HEK293 (cell line): ENCODE results near the gene DOCK7.

Source experiments
- CTCF ChIA-PET: fragments of 350-600 bp; formaldehyde crosslinking; extraction: SDS; loops from one replicate; lab custom pipeline; 2021; ENCODE audit warnings: antibody characterized with exemption; lab: Yijun Ruan, JAX
- POLR2A ChIA-PET: fragments of 300-600 bp; formaldehyde crosslinking; extraction: SDS; loops from one replicate; lab custom pipeline; 2020; ENCODE audit warnings: antibody characterized with exemption, inconsistent platforms; lab: Yijun Ruan, JAX
- H3K27ac ChIP-seq: fragments of 200-500 bp; sonication (Bioruptor generic); 2 replicates; pipeline ENCODE4 v1.5.1; 2014; ENCODE audit warnings: low read depth, low read length, control low read depth, inconsistent platforms; ENCODE audit errors: extremely low read depth
- H3K36me3 ChIP-seq, 2 experiments: fragments of 200-500 bp in 1 of 2; sonication (Bioruptor generic) in 1 of 2; 1 replicate in 1 of 2; 2 replicates in 1 of 2; pipeline ENCODE4 v1.5.1; 2014 to 2017; ENCODE audit warnings: inconsistent platforms in 2 of 2, low read length in 2 of 2; ENCODE audit not compliant: control insufficient read depth in 2 of 2, insufficient read depth in 1 of 2
- H3K4me1 ChIP-seq: fragments of 200-500 bp; sonication (Bioruptor generic); 2 replicates; pipeline ENCODE4 v1.5.1; 2014; ENCODE audit warnings: mild to moderate bottlenecking, low read length, inconsistent platforms; ENCODE audit not compliant: control insufficient read depth, insufficient read depth
- H3K4me3 ChIP-seq: 2 replicates; pipeline ENCODE4 v1.5.1; 2011; ENCODE audit warnings: low read depth, mild to moderate bottlenecking, control low read depth, low read length, moderate library complexity
- H3K9me3 ChIP-seq: fragments of 200-500 bp; sonication (Bioruptor generic); 2 replicates; pipeline ENCODE4 v1.5.1; 2014; ENCODE audit warnings: low read depth, low read length, inconsistent platforms; ENCODE audit not compliant: control insufficient read depth, insufficient read depth
- FEZF1 ChIP-seq: fragments of 450-650 bp; formaldehyde crosslinking; IDR thresholded peaks from 2 replicates; pipeline ENCODE4 v1.5.1; 2016; ENCODE audit warnings: missing biosample characterization, missing genetic modification characterization
- HOXC10 ChIP-seq: sonication (generic); formaldehyde crosslinking; IDR thresholded peaks from 2 replicates; pipeline ENCODE4 v1.8.1; 2023; ENCODE audit warnings: mild to moderate bottlenecking, missing genetic modification reagents
- HOXD13 ChIP-seq: sonication (generic); formaldehyde crosslinking; IDR thresholded peaks from 2 replicates; pipeline ENCODE4 v1.8.0; 2022; ENCODE audit warnings: missing genetic modification reagents, borderline replicate concordance
- RBAK ChIP-seq: fragments of 450-650 bp; formaldehyde crosslinking; IDR thresholded peaks from 2 replicates; pipeline ENCODE4 v1.5.1; 2016; ENCODE audit warnings: missing biosample characterization, missing genetic modification characterization
- REPIN1 ChIP-seq: fragments of 450-650 bp; formaldehyde crosslinking; IDR thresholded peaks from 2 replicates; pipeline ENCODE4 v1.5.1; 2017; ENCODE audit warnings: missing biosample characterization, missing genetic modification characterization, low read depth
- TCF7L2 ChIP-seq: IDR thresholded peaks from 2 replicates; pipeline ENCODE4 v1.6.1; 2011; ENCODE audit warnings: low read depth, mild to moderate bottlenecking, inconsistent platforms, low read length, moderate library complexity, borderline replicate concordance
- YY1 ChIP-seq: fragments of 450-650 bp; formaldehyde crosslinking; IDR thresholded peaks from 2 replicates; pipeline ENCODE4 v1.5.1; 2018; ENCODE audit warnings: missing biosample characterization, missing genetic modification characterization
- ZNF112 ChIP-seq: fragments of 450-650 bp; formaldehyde crosslinking; IDR thresholded peaks from 2 replicates; pipeline ENCODE4 v1.5.0; 2017; ENCODE audit warnings: missing biosample characterization, missing genetic modification characterization
- ZNF140 ChIP-seq: fragments of 450-650 bp; formaldehyde crosslinking; IDR thresholded peaks from 2 replicates; pipeline ENCODE4 v1.5.1; 2016; ENCODE audit warnings: missing biosample characterization, missing genetic modification characterization
- ZNF169 ChIP-seq: fragments of 450-650 bp; formaldehyde crosslinking; IDR thresholded peaks from 2 replicates; pipeline ENCODE4 v1.5.1; 2016; ENCODE audit warnings: missing biosample characterization, missing genetic modification characterization
- ZNF174 ChIP-seq: fragments of 450-650 bp; formaldehyde crosslinking; IDR thresholded peaks from 2 replicates; pipeline ENCODE4 v1.5.0; 2017; ENCODE audit warnings: missing biosample characterization, mild to moderate bottlenecking, missing genetic modification characterization
- ZNF223 ChIP-seq: fragments of 450-650 bp; formaldehyde crosslinking; IDR thresholded peaks from 2 replicates; pipeline ENCODE4 v1.5.1; 2016; ENCODE audit warnings: missing biosample characterization, missing genetic modification characterization
- ZNF48 ChIP-seq: fragments of 450-650 bp; formaldehyde crosslinking; IDR thresholded peaks from 2 replicates; pipeline ENCODE4 v1.5.1; 2016; ENCODE audit warnings: missing biosample characterization, missing genetic modification characterization
- ZNF555 ChIP-seq: fragments of 450-650 bp; formaldehyde crosslinking; conservative IDR thresholded peaks from 2 replicates; pipeline ENCODE4 v1.5.1; 2017; ENCODE audit warnings: missing biosample characterization, mild to moderate bottlenecking, missing genetic modification characterization, inconsistent platforms
- ZNF560 ChIP-seq: fragments of 450-650 bp; formaldehyde crosslinking; IDR thresholded peaks from 2 replicates; pipeline ENCODE4 v1.5.1; 2017; ENCODE audit warnings: missing biosample characterization, missing genetic modification characterization, borderline replicate concordance
- ZNF561 ChIP-seq: fragments of 450-650 bp; IDR thresholded peaks from 2 replicates; pipeline ENCODE4 v1.5.1; 2018; ENCODE audit warnings: missing biosample characterization, missing genetic modification characterization, borderline replicate concordance
- ZNF660 ChIP-seq: fragments of 450-650 bp; IDR thresholded peaks from 2 replicates; pipeline ENCODE4 v1.5.1; 2018; ENCODE audit warnings: missing biosample characterization, mild to moderate bottlenecking, missing genetic modification characterization
- ZNF76 ChIP-seq: fragments of 450-650 bp; formaldehyde crosslinking; IDR thresholded peaks from 2 replicates; pipeline ENCODE4; 2016; ENCODE audit warnings: low read depth, missing biosample characterization, missing genetic modification characterization, borderline replicate concordance
- ZNF777 ChIP-seq: fragments of 450-650 bp; formaldehyde crosslinking; IDR thresholded peaks from 2 replicates; pipeline ENCODE4 v1.5.1; 2017; ENCODE audit warnings: missing biosample characterization, missing genetic modification characterization, borderline replicate concordance
- TF ChIP-seq, protein P1 (sequence below): fragments of 450-650 bp; formaldehyde crosslinking; IDR thresholded peaks from 2 replicates; pipeline ENCODE4; 2016; ENCODE audit warnings: missing biosample characterization, missing genetic modification characterization
- TF ChIP-seq, protein P2 (sequence below): fragments of 450-650 bp; formaldehyde crosslinking; IDR thresholded peaks from 2 replicates; pipeline ENCODE4 v1.5.1; 2016; ENCODE audit warnings: missing biosample characterization, missing genetic modification characterization, borderline replicate concordance
- TF ChIP-seq, protein P3 (sequence below): fragments of 450-650 bp; formaldehyde crosslinking; IDR thresholded peaks from 2 replicates; pipeline ENCODE4 v1.5.1; 2016; ENCODE audit warnings: missing biosample characterization, missing genetic modification characterization

The DOCK7 gene

DNA sequence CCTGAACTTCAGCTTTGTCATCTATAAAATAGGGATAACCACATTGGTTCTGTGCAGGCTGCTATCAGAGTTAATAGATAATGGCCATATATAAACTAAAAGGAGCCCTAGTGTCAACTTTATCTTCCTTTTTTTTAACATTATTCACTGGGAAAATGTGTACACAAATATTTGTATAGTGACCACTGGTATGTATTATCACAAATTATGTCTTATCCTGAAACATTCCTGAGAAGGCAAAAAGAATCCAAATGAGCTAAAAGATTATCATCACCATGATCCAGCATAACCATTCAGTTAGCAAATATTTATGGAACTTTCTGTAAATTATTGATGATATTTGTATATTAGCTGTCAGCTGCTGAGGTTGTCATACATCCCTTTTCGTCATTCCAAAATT is 74.3 kb downstream of the DOCK7 start:
- POLR2A ChIA-PET, result interaction anchor here (0.5 kb wide), 1 partner anchor 80 kb away, joined by 3 read pairs; no protein-coding TSS in a partner anchor
- CTCF ChIA-PET, result no interaction called here
- no peak overlapping the region for H3K27ac ChIP-seq

DNA sequence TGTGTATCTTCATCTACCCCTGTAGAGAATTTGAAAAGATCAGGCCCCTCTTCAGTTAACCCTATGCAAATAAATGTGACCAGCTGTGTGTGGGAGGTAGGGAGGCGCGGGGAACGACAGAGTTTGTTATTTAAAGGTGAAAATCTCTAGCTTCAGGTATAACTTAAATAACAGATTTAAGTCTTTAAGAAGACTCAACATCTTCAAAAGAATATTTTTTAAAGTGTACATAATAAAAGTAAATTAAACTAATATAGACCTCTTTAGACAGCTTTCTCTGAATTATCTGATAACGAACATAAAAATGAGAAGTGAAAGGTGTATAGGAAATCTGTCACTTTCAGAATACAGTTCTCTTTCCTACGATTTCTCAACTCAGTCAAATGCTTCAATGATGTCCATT is 74.9 kb downstream of the DOCK7 start:
- H3K36me3 ChIP-seq, result peaks cover 0 to 11% of the 10 kb centered on the region in 2 experiments; a peak in 1 of 3 replicates
- CTCF ChIA-PET, result interaction anchor here (0.6 to 0.7 kb wide), 2 partner anchors 12 to 80 kb away, joined by 3 to 4 read pairs; no protein-coding TSS in a partner anchor
- H3K27ac ChIP-seq, result no peak overlapping the region
- H3K9me3 ChIP-seq, result no peaks in the 10 kb centered on the region
- POLR2A ChIA-PET, result interaction anchor here (0.5 kb wide), 1 partner anchor 79 kb away, joined by 3 read pairs; no protein-coding TSS in a partner anchor
- TF ChIP-seq ZNF169 (tag by site-specific recombination) (no peak), ZNF555 (tag by site-specific recombination) (no peak), ZNF48 (tag by site-specific recombination) (no peak), ZNF777 (tag by site-specific recombination) (no peak), ZNF76 (tag by site-specific recombination) (no peak), ZNF660 (no peak), FEZF1 (tag by site-specific recombination) (no peak), RBAK (tag by site-specific recombination) (no peak)
- no peak overlapping the region for H3K4me3 ChIP-seq
- H3K4me1 ChIP-seq, result no peaks in the 10 kb centered on the region

More for the DNA sequence above, 74.3 kb downstream of the DOCK7 start:
- no peaks in the 10 kb centered on the region for H3K9me3 ChIP-seq
- peaks cover 0 to 11% of the 10 kb centered on the region in 2 experiments; a peak in 1 of 3 replicates for H3K36me3 ChIP-seq
- H3K4me1 ChIP-seq, result no peaks in the 10 kb centered on the region
- TF ChIP-seq HOXC10 (no peak), TCF7L2 (no peak), YY1 (tag by site-specific recombination) (no peak), HOXD13 (CRISPR knock-in tag) (no peak), ZNF112 (no peak), ZNF140 (tag by site-specific recombination) (no peak), ZNF560 (tag by site-specific recombination) (no peak), REPIN1 (no peak), ZNF561 (tag by site-specific recombination) (no peak), ZNF223 (tag by site-specific recombination) (no peak), ZNF174 (no peak)
- TF ChIP-seq, protein P1, sequence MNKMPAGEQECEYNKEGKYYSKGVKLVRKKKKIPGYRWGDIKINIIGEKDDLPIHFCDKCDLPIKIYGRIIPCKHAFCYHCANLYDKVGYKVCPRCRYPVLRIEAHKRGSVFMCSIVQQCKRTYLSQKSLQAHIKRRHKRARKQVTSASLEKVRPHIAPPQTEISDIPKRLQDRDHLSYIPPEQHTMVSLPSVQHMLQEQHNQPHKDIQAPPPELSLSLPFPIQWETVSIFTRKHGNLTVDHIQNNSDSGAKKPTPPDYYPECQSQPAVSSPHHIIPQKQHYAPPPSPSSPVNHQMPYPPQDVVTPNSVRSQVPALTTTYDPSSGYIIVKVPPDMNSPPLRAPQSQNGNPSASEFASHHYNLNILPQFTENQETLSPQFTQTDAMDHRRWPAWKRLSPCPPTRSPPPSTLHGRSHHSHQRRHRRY, result no peak
- TF ChIP-seq, protein P2, sequence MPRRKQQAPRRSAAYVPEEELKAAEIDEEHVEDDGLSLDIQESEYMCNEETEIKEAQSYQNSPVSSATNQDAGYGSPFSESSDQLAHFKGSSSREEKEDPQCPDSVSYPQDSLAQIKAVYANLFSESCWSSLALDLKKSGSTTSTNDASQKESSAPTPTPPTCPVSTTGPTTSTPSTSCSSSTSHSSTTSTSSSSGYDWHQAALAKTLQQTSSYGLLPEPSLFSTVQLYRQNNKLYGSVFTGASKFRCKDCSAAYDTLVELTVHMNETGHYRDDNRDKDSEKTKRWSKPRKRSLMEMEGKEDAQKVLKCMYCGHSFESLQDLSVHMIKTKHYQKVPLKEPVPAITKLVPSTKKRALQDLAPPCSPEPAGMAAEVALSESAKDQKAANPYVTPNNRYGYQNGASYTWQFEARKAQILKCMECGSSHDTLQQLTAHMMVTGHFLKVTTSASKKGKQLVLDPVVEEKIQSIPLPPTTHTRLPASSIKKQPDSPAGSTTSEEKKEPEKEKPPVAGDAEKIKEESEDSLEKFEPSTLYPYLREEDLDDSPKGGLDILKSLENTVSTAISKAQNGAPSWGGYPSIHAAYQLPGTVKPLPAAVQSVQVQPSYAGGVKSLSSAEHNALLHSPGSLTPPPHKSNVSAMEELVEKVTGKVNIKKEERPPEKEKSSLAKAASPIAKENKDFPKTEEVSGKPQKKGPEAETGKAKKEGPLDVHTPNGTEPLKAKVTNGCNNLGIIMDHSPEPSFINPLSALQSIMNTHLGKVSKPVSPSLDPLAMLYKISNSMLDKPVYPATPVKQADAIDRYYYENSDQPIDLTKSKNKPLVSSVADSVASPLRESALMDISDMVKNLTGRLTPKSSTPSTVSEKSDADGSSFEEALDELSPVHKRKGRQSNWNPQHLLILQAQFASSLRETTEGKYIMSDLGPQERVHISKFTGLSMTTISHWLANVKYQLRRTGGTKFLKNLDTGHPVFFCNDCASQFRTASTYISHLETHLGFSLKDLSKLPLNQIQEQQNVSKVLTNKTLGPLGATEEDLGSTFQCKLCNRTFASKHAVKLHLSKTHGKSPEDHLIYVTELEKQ (tag by site-specific recombination), result no peak
- TF ChIP-seq, protein P3, sequence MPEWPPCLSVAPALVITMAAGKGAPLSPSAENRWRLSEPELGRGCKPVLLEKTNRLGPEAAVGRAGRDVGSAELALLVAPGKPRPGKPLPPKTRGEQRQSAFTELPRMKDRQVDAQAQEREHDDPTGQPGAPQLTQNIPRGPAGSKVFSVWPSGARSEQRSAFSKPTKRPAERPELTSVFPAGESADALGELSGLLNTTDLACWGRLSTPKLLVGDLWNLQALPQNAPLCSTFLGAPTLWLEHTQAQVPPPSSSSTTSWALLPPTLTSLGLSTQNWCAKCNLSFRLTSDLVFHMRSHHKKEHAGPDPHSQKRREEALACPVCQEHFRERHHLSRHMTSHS (tag by site-specific recombination), result no peak
- TF ChIP-seq, all 188 proteins: peak for 0
- no peak overlapping the region for H3K4me3 ChIP-seq
